NCI-H128 (cell line): Measurements from ENCODE around the gene AFDN.
A peak's percentile ranks its signal among the peaks of the same experiment; 100 is the strongest.

Experiments
- DNase-seq: peaks from one replicate; lab custom pipeline; 2025; ENCODE audit not compliant: unreplicated experiment; lab: John Stamatoyannopoulos, UW

The AFDN gene

GRCh38 chr6:167838207-167838748 lies 11.6 kb downstream of the AFDN start:
- DNase-seq, result no peak

- DNase-seq, result no peak
These were observed 12.6 kb downstream of the AFDN start for GRCh38 chr6:167839343-167839742.

GRCh38 chr6:167839755-167840154 lies 13.0 kb downstream of the AFDN start:
- no peak for DNase-seq

GRCh38 chr6:167840160-167840525 lies 13.4 kb downstream of the AFDN start:
- DNase-seq, result no peak

GRCh38 chr6:167840526-167841179 lies 13.9 kb downstream of the AFDN start:
- DNase-seq, result no peak

GRCh38 chr6:167841981-167842380 lies 15.3 kb downstream of the AFDN start:
- DNase-seq, result no peak

GRCh38 chr6:167842457-167842856 lies 15.7 kb downstream of the AFDN start:
- no peak for DNase-seq

GRCh38 chr6:167843023-167843422 lies 16.3 kb downstream of the AFDN start:
- DNase-seq, result no peak

GRCh38 chr6:167845856-167846255 lies 19.1 kb downstream of the AFDN start:
- no peak for DNase-seq

- DNase-seq, result no peak
These were observed 20.4 kb downstream of the AFDN start for GRCh38 chr6:167846997-167847606.

- no peak for DNase-seq
These were observed 21.2 kb downstream of the AFDN start for GRCh38 chr6:167847936-167848335.

- no peak for DNase-seq
These were observed 22.1 kb downstream of the AFDN start for GRCh38 chr6:167848783-167849182.

- DNase-seq, result no peak
These were observed 23.2 kb downstream of the AFDN start for GRCh38 chr6:167849846-167850459.

- no peak for DNase-seq
These were observed 24.1 kb downstream of the AFDN start for GRCh38 chr6:167850782-167851181.

- peak; percentile 13 for DNase-seq
These were observed 24.8 kb downstream of the AFDN start for GRCh38 chr6:167851370-167851952.

GRCh38 chr6:167855825-167856425 lies 29.2 kb downstream of the AFDN start:
- DNase-seq, result no peak

- DNase-seq, result no peak
These were observed 29.8 kb downstream of the AFDN start for GRCh38 chr6:167856474-167856873.

- no peak for DNase-seq
These were observed 30.4 kb downstream of the AFDN start for GRCh38 chr6:167856999-167857660.

GRCh38 chr6:167858086-167858591 lies 31.4 kb downstream of the AFDN start:
- no peak for DNase-seq

GRCh38 chr6:167858842-167859664 lies 32.3 kb downstream of the AFDN start:
- no peak for DNase-seq
